Fibroblast of pulmonary artery (primary cell): ENCODE measurements around the gene DLL4.

ENCODE experiments used
- DNase-seq: peaks from one replicate; pipeline ENCODE4 v3.0.0-alpha.2; 2010; ENCODE audit warnings: low read depth
- H3K4me3 ChIP-seq: replicated peaks from 2 replicates; pipeline ENCODE4 v1.5.1; 2011; ENCODE audit warnings: low read depth, mild to moderate bottlenecking, control low read depth, low read length, moderate library complexity
- CTCF ChIP-seq: IDR thresholded peaks from 2 replicates; pipeline ENCODE4 v1.5.1; 2011; ENCODE audit warnings: mild to moderate bottlenecking, control low read depth, low read length, inconsistent platforms; ENCODE audit errors: missing control alignments

The DLL4 gene

GRCh38 chr15:40914486-40914885 lies 14.7 kb upstream of the DLL4 start:
- H3K4me3 ChIP-seq: no peak overlapping the region
- no peak for TF ChIP-seq CTCF
- DNase-seq: no peak

GRCh38 chr15:40915116-40915661 lies 14.0 kb upstream of the DLL4 start:
- TF ChIP-seq CTCF: no peak
- DNase-seq: no peak
- H3K4me3 ChIP-seq: no peak overlapping the region

GRCh38 chr15:40915679-40916078 lies 13.5 kb upstream of the DLL4 start:
- TF ChIP-seq CTCF: no peak
- no peak for DNase-seq
- H3K4me3 ChIP-seq: no peak overlapping the region

GRCh38 chr15:40917585-40917984 lies 11.6 kb upstream of the DLL4 start:
- H3K4me3 ChIP-seq: no peak overlapping the region
- no peak for DNase-seq
- TF ChIP-seq CTCF: no peak

GRCh38 chr15:40918146-40918798 lies 10.9 kb upstream of the DLL4 start:
- no peak overlapping the region for H3K4me3 ChIP-seq
- TF ChIP-seq CTCF: no peak
- DNase-seq: no peak

GRCh38 chr15:40918799-40919392 lies 10.2 kb upstream of the DLL4 start:
- no peak for DNase-seq
- no peak for TF ChIP-seq CTCF
- H3K4me3 ChIP-seq: no peak overlapping the region
